Measurements from ENCODE around the gene WNT1. TPM values are rescaled to one million over a fixed set of nuclear protein-coding genes. Genes with fewer than 3 reads are reported as not detected.
A peak's percentile ranks its signal among the peaks of the same experiment; 100 is the strongest.

Gene WNT1
- total and polyA plus RNA-seq, 9 of the 15 experiments (the other 6 are each of a cell fraction or from before 2014, with no cell fraction given), result not detected

DNA sequence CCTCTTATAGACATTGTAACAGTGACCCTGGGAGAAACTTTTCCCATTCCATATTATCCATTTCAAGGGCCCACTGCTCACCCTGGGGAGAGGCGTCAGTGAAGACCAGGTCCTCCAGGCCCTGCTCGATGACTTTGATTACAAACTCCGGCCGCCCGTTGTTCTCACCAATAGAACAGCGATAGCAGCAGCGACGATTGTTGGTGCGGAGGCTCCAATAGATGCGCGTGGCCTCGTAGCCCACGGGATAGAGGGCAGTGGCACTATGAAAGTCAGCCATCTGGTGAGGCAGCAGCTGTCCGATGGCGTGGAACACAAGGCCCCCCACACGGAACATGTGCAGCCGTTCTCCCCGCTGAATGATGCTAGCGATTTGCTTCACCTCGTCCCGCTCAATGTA, 48.0 kb downstream of the WNT1 start:
- 95% methylated on average over 19 of the region's 21 CpGs for WGBS (ENCODE audit: insufficient coverage, low coverage, missing lambda C conversion rate)
- Histone ChIP-seq H3K27me3 (ENCODE audit: control insufficient read depth in 2 of 2, insufficient read depth in 2 of 2, low read length in 2 of 2) (no peaks in the 10 kb centered on the region), H3K4me3 (no peak overlapping the region), H3K4me2 (ENCODE audit: insufficient read depth, low read length) (no peak overlapping the region), H3K27ac (ENCODE audit: extremely low read depth, low read depth, low read length) (no peak overlapping the region), H4K20me1 (replicated peaks; ENCODE audit: control insufficient read depth, insufficient read depth, low read length) (0 out of 2 replicates have a peak, but pooled peaks cover 5% of the 10 kb centered on the region), H3K9me3 (replicated peaks; ENCODE audit: control insufficient read depth, insufficient read depth, low read depth, low read length) (no peaks in the 10 kb centered on the region), H3K36me3 (ENCODE audit: control insufficient read depth, insufficient read depth, low read length) (peaks cover 100% of the 10 kb centered on the region), H3K4me1 (replicated peaks in 1 of 2; ENCODE audit: control insufficient read depth in 2 of 2, insufficient read depth in 2 of 2, low read length in 2 of 2) (peaks cover 0 to 5% of the 10 kb centered on the region in 2 experiments; a peak in 1 of 5 replicates), H3K9ac (ENCODE audit: insufficient read depth in 1 of 2, low read depth in 2 of 2, low read length in 2 of 2) (no peak overlapping the region), H3K9me1 (ENCODE audit: control insufficient read depth, insufficient read depth, low read length) (no peaks in the 10 kb centered on the region), H3K79me2 (ENCODE audit: control insufficient read depth, insufficient read depth, low read length) (no peaks in the 10 kb centered on the region), H2AFZ (ENCODE audit: low read depth, low read length) (no peak overlapping the region)
- intact Hi-C loops (cut with micrococcal nuclease) (no loop called here), in situ Hi-C loops (cut with MboI) (no loop called here)
- ATAC-seq (no peak), DNase-seq (ENCODE audit: extremely low read depth in 1 of 4, low spot score in 3 of 4) (no peak), FAIRE-seq (no peak)
- BruUV-seq (replicated peaks), result no TSS peak
- CTCF ChIA-PET (ENCODE audit: low intra/inter-chr PET ratio), result no interaction called here
- POLR2A ChIA-PET, result interaction anchor here (0.6 to 2.0 kb wide), 2 partner anchors 12 to 37 kb away, joined by 4 to 9 read pairs; no protein-coding TSS in a partner anchor
- TF ChIP-seq ESRRB (CRISPR knock-in tag; IDR thresholded peaks at IDR 0.05; ENCODE audit: borderline replicate concordance) (no peak), POLR2G (IDR thresholded peaks at IDR 0.05; ENCODE audit: low read depth, low read length) (0 out of 2 replicates have a peak, but pooled peaks have one; percentile 26)

DNA sequence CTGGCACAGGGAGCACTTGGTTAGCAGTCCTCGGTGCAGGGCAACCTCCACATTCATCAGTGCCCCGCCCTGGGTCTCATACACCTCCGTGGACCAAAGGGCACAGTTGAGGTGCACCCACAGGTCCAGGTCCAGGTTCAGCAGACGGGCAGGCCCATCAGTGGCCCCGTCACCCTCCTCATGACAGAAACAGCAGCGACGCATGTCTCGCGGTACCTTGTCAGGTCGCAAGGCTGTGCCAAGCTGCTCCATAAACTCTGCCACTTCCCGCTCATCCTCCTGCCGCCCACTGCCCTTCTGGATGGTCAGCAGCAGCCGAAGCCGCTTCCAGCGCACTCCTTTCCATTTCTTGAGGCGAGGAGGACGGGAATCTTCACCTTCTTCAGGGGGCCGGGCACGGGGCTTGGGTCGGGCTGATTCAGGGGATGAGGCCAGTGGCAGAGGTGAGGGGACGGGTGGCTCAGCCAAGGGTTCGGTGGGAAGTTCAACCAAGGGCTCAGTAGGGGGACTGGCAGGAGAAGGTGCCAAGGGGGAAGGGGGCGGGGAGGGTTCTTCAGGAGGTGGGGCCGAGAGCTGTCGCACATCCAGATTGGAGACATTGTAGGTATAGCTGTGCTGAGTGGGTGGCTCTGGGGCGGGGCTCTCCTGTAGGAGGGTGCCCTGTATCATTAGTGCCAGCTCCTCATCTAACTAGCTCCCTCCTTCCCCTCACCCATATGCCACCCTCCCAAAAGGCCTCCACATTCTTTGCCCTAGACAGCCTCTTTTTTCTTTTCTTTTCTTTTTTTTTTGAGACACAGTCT, 48.8 kb downstream of the WNT1 start:
- Histone ChIP-seq H3K9me3 (replicated peaks; ENCODE audit: control insufficient read depth, insufficient read depth, low read depth, low read length) (no peaks in the 10 kb centered on the region), H3K36me3 (ENCODE audit: control insufficient read depth, insufficient read depth, low read length) (peaks cover 100% of the 10 kb centered on the region), H3K9me1 (ENCODE audit: control insufficient read depth, insufficient read depth, low read length) (no peaks in the 10 kb centered on the region), H3K4me1 (replicated peaks in 1 of 2; ENCODE audit: control insufficient read depth in 2 of 2, insufficient read depth in 2 of 2, low read length in 2 of 2) (peaks cover 0 to 4% of the 10 kb centered on the region in 2 experiments; a peak in 1 of 5 replicates), H2AFZ (ENCODE audit: low read depth, low read length) (no peak overlapping the region), H3K4me2 (ENCODE audit: insufficient read depth, low read length) (no peak overlapping the region), H3K27ac (ENCODE audit: extremely low read depth, low read depth, low read length) (no peak overlapping the region), H3K4me3 (no peak overlapping the region), H3K79me2 (ENCODE audit: control insufficient read depth, insufficient read depth, low read length) (no peaks in the 10 kb centered on the region), H3K27me3 (ENCODE audit: control insufficient read depth in 2 of 2, insufficient read depth in 2 of 2, low read length in 2 of 2) (no peaks in the 10 kb centered on the region), H4K20me1 (replicated peaks; ENCODE audit: control insufficient read depth, insufficient read depth, low read length) (0 out of 2 replicates have a peak, but pooled peaks cover 5% of the 10 kb centered on the region), H3K9ac (ENCODE audit: insufficient read depth in 1 of 2, low read depth in 2 of 2, low read length in 2 of 2) (peak overlapping the region in 1 of 2 experiments; percentile 11; a peak in 1 of 4 replicates)
- in situ Hi-C loops (cut with MboI) (no loop called here), intact Hi-C loops (cut with micrococcal nuclease) (no loop called here)
- POLR2A ChIA-PET, result interaction anchor here (0.6 to 4.2 kb wide), 2 partner anchors 11 to 37 kb away, joined by 4 to 19 read pairs; no protein-coding TSS in a partner anchor
- DNase-seq (ENCODE audit: extremely low read depth in 1 of 4, low spot score in 3 of 4), result no peak
- WGBS (ENCODE audit: insufficient coverage, low coverage, missing lambda C conversion rate), result 98% methylated on average over 11 of the region's 26 CpGs
- TF ChIP-seq, protein P1, sequence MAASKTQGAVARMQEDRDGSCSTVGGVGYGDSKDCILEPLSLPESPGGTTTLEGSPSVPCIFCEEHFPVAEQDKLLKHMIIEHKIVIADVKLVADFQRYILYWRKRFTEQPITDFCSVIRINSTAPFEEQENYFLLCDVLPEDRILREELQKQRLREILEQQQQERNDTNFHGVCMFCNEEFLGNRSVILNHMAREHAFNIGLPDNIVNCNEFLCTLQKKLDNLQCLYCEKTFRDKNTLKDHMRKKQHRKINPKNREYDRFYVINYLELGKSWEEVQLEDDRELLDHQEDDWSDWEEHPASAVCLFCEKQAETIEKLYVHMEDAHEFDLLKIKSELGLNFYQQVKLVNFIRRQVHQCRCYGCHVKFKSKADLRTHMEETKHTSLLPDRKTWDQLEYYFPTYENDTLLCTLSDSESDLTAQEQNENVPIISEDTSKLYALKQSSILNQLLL (CRISPR knock-in tag; IDR thresholded peaks at IDR 0.05; ENCODE audit: borderline replicate concordance), result no peak
- TF ChIP-seq NFATC3 (IDR thresholded peaks at IDR 0.05) (no peak), KDM5B (IDR thresholded peaks at IDR 0.05; ENCODE audit: insufficient replicate concordance, low read depth, low read length) (no peak), RBFOX2 (IDR thresholded peaks at IDR 0.05; ENCODE audit: low read depth, low read length) (peak; percentile 39; the same call in 1 of the 2 replicates), ZNF766 (CRISPR knock-in tag; conservative IDR thresholded peaks at IDR 0.05) (no peak), STAT5B (CRISPR knock-in tag; IDR thresholded peaks at IDR 0.05) (no peak), U2AF2 (optimal IDR thresholded peaks at IDR 0.05; ENCODE audit: low read depth, low read length) (no peak), BRF2 (IDR thresholded peaks at IDR 0.05; ENCODE audit: borderline replicate concordance, insufficient read depth, insufficient read length) (no peak), RB1 (IDR thresholded peaks at IDR 0.05; ENCODE audit: low read depth) (no peak)
- no TSS peak for BruUV-seq (replicated peaks)
- no peak for FAIRE-seq
- CTCF ChIA-PET (ENCODE audit: low intra/inter-chr PET ratio), result no interaction called here
- ATAC-seq, result no peak

Data from K562 (cell line).